LNCaP clone FGC (cell line): ENCODE measurements around the gene TLN1.

Experiments used
- DNase-seq: peaks from one replicate; pipeline ENCODE4 v3.0.0-alpha.2; 2011; ENCODE audit warnings: low read depth
- H3K4me3 ChIP-seq: 2 replicates; pipeline ENCODE4 v1.5.1; 2011; ENCODE audit warnings: mild to moderate bottlenecking, low read depth, low read length, control low read depth
- CTCF ChIP-seq: IDR thresholded peaks from 2 replicates; pipeline ENCODE4 v1.5.1; 2012; ENCODE audit warnings: mild to moderate bottlenecking; ENCODE audit not compliant: control insufficient read depth, insufficient read depth; ENCODE audit errors: extremely low read depth

The TLN1 gene

GRCh38 chr9:35717132-35717870 lies 14.7 kb downstream of the TLN1 start:
- DNase-seq: no peak
- no peak overlapping the region for H3K4me3 ChIP-seq
- TF ChIP-seq CTCF: no peak

GRCh38 chr9:35716230-35716629 lies 15.8 kb downstream of the TLN1 start:
- no peak for DNase-seq

GRCh38 chr9:35714579-35715252 lies 17.3 kb downstream of the TLN1 start:
- no peak for TF ChIP-seq CTCF
- no peak overlapping the region for H3K4me3 ChIP-seq
- DNase-seq: no peak

More at GRCh38 chr9:35716230-35716629, 15.8 kb downstream of the TLN1 start:
- no peak for TF ChIP-seq CTCF
- H3K4me3 ChIP-seq: no peak overlapping the region

- H3K4me3 ChIP-seq: no peak overlapping the region
- TF ChIP-seq CTCF: no peak
- no peak for DNase-seq
These were observed 17.9 kb downstream of the TLN1 start for GRCh38 chr9:35714123-35714522.

- no peak for TF ChIP-seq CTCF
- no peak for DNase-seq
These were observed 18.4 kb downstream of the TLN1 start for GRCh38 chr9:35713578-35713977.

GRCh38 chr9:35712762-35713400 lies 19.1 kb downstream of the TLN1 start:
- TF ChIP-seq CTCF: no peak
- DNase-seq: no peak

More at GRCh38 chr9:35713578-35713977, 18.4 kb downstream of the TLN1 start:
- no peak overlapping the region for H3K4me3 ChIP-seq

More at GRCh38 chr9:35712762-35713400, 19.1 kb downstream of the TLN1 start:
- H3K4me3 ChIP-seq: no peak overlapping the region
